ENCODE measurements around the gene NIPAL4.

NIPAL4 gene

DNA sequence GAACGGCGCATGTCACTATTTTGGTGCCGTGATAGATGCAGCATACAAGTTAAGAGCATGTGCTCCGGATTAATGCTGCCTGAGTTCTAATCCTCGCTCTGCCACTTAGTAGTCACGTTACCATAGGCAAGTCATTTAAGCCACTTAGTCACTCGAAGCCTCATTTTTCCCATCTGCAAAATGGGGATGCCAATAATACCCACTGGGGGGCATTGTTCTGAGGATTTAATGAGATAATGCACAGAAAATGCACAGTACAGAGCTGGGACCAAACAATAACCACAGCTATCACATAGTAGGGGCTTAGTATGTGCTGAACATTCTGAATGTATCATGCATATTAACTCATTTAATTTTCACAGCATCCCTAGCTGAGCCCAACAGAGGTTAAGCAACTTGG lies 9.1 kb downstream of the NIPAL4 start:
- CTCF ChIA-PET: interaction anchor here (1.3 to 13.7 kb wide), 15 partner anchors 8 to 250 kb away, joined by 3 to 272 read pairs (median 12); partner anchors contain the start of gene NIPAL4
- POLR2A ChIA-PET: interaction anchor here (1.0 kb wide), 1 partner anchor 37 kb away, joined by 3 read pairs; no protein-coding TSS in a partner anchor

DNA sequence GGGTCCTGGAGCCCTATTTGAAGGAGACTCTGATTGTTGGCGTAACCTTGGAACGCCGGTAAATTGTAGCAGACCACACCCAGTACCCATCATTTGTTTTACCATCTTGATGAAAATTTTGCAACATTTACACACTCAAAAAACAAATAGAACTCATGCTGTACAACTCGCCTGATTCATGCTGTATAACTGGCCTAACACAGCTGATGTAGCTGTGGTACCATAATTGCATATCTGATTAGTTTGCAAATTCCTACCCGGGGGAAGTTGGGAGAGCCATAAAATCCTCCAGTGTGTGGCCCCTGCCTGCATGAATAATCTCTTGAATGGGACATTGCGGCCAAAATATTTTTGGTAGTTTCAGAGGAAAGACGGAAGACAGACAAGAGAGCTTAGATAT lies 9.7 kb downstream of the NIPAL4 start:
- POLR2A ChIA-PET: interaction anchor here (1.0 kb wide), 1 partner anchor 37 kb away, joined by 3 read pairs; no protein-coding TSS in a partner anchor
- CTCF ChIA-PET: interaction anchor here (0.9 to 13.7 kb wide), 21 partner anchors 7 to 273 kb away, joined by 3 to 272 read pairs (median 11); partner anchors contain the start of genes LSM11 and NIPAL4
- TF ChIP-seq, protein P1, sequence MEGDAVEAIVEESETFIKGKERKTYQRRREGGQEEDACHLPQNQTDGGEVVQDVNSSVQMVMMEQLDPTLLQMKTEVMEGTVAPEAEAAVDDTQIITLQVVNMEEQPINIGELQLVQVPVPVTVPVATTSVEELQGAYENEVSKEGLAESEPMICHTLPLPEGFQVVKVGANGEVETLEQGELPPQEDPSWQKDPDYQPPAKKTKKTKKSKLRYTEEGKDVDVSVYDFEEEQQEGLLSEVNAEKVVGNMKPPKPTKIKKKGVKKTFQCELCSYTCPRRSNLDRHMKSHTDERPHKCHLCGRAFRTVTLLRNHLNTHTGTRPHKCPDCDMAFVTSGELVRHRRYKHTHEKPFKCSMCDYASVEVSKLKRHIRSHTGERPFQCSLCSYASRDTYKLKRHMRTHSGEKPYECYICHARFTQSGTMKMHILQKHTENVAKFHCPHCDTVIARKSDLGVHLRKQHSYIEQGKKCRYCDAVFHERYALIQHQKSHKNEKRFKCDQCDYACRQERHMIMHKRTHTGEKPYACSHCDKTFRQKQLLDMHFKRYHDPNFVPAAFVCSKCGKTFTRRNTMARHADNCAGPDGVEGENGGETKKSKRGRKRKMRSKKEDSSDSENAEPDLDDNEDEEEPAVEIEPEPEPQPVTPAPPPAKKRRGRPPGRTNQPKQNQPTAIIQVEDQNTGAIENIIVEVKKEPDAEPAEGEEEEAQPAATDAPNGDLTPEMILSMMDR (IDR thresholded peaks at IDR 0.05; ENCODE audit: insufficient read depth, low read length, missing control alignments): no peak

More for the DNA sequence above, 9.1 kb downstream of the NIPAL4 start:
- no peak for DNase-seq (ENCODE audit: low read depth, low spot score)
- TF ChIP-seq, protein P1 (IDR thresholded peaks at IDR 0.05; ENCODE audit: insufficient read depth, low read length, missing control alignments): no peak
- H3K4me3 ChIP-seq (ENCODE audit: low read depth, low read length): no peak overlapping the region

DNA sequence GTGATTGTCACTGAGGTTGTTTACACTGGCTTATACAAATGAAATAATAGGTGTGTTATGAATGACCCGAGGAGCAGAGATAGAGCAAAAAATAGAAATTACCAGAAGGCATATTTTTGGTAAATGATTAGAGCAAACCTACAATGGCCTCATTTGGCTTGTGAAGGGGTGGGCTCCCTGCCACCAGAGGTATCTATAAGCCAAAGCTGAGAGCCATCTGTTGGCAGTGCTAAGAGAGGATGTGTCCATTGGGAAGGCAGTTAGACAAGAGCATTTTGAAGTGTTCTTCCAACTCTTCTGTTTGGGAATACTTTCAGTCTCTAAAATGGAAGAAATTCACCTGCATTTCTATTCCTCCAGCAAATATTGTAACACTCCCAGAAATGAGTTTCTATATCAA lies 10.6 kb downstream of the NIPAL4 start:
- POLR2A ChIA-PET: no interaction called here
- H3K4me3 ChIP-seq (ENCODE audit: low read depth, low read length): no peak overlapping the region
- DNase-seq (ENCODE audit: low read depth, low spot score): no peak
- TF ChIP-seq, protein P1 (IDR thresholded peaks at IDR 0.05; ENCODE audit: insufficient read depth, low read length, missing control alignments): no peak
- CTCF ChIA-PET: interaction anchor here (0.9 to 13.7 kb wide), 23 partner anchors 7 to 272 kb away, joined by 3 to 272 read pairs (median 7); partner anchors contain the start of genes LSM11 and NIPAL4

More for the DNA sequence above, 9.7 kb downstream of the NIPAL4 start:
- no peak for DNase-seq (ENCODE audit: low read depth, low spot score)
- H3K4me3 ChIP-seq (ENCODE audit: low read depth, low read length): no peak overlapping the region

DNA sequence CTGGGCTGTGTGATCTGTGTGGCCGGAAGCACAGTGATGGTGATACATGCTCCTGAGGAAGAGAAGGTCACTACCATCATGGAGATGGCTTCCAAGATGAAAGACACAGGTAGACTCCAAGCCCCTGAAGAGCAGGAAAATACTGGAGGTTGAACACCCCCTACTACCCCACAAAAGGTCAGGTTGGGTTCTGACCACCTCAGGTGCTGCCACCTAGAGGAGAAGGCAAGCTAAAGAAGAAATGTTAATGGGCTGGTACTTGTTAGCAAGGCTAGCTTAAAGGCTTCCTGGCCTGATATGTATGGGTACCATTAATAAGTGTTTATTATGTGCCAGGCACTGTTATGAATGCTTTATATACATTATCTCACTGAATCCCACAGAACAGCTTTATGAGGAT lies 11.7 kb downstream of the NIPAL4 start:
- CTCF ChIA-PET: interaction anchor here (0.6 to 13.7 kb wide), 36 partner anchors 8 to 271 kb away, joined by 3 to 272 read pairs (median 4); partner anchors contain the start of genes LSM11 and NIPAL4
- no peak for DNase-seq (ENCODE audit: low read depth, low spot score)
- POLR2A ChIA-PET: interaction anchor here (0.7 kb wide), 2 partner anchors 19 to 143 kb away, joined by 3 read pairs; no protein-coding TSS in a partner anchor
- TF ChIP-seq, protein P1 (IDR thresholded peaks at IDR 0.05; ENCODE audit: insufficient read depth, low read length, missing control alignments): peak; percentile 54
- H3K4me3 ChIP-seq (ENCODE audit: low read depth, low read length): no peak overlapping the region

DNA sequence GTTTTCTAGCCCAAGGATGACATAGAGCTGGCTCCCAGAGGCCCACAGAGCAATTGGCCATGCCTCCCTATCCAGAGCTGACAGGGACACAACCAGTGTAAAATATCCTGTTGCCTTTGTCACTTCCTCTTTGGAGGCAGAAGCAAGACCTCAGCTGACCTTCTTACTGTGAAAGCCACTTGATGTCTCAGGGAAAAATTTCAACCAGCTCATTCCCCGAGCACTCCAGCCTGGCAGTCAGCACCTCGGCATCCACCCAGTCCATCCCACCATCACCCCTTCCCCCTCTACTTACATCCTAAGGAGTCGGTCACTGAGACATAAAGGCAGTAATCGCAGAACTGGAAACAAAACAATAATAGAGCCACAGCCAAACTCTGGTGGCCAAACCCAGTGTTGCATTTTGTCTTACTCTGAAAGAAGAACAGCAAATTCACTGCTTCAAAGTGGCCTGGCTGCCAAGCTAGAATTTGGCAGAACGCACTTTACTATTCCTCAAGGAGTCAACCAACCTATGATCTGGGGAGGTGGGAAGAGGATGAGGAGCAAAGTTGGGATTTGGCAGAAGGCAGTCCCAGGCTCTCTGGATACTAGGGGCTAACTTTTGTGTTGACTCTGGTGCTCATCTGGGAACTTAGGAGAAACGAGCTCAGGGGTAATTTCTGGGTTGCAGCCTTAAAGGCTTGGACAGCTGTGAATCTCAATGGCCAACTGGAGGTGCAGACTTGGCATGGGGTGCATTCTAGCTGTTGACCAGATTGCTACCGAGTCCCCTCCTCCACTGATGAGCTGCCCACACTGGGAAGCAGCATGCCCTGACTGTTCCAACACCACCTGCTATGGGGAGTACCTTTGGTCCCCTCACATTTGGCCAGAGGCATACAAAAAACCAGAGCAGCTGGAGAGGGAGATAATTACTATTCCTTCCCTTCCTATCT lies 13.6 kb downstream of the NIPAL4 start:
- POLR2A ChIA-PET: interaction anchor here (1.0 kb wide), 2 partner anchors 12 to 89 kb away, joined by 3 read pairs; no protein-coding TSS in a partner anchor
- peak; percentile 67 for DNase-seq (ENCODE audit: low read depth, low spot score)
- no peak overlapping the region for H3K4me3 ChIP-seq (ENCODE audit: low read depth, low read length)
- CTCF ChIA-PET: interaction anchor here (1.0 to 13.7 kb wide), 17 partner anchors 10 to 270 kb away, joined by 3 to 272 read pairs (median 7); partner anchors contain the start of genes LSM11 and NIPAL4
- TF ChIP-seq, protein P1 (IDR thresholded peaks at IDR 0.05; ENCODE audit: insufficient read depth, low read length, missing control alignments): peak; percentile 9

Data from AG04449 (cell line).